NCI-H2107 treated with DMSO at 0.1 percent for 48 hours (cell line): ENCODE data around the gene SRBD1.
A peak's percentile ranks its signal among the peaks of the same experiment; 100 is the strongest.

ENCODE experiments used
- DNase-seq: peaks from one replicate; lab custom pipeline; 2025; ENCODE audit not compliant: unreplicated experiment; lab: John Stamatoyannopoulos, UW

SRBD1 gene

GRCh38 chr2:45596761-45597160 is 14.3 kb downstream of the SRBD1 start:
- no peak for DNase-seq

DNA sequence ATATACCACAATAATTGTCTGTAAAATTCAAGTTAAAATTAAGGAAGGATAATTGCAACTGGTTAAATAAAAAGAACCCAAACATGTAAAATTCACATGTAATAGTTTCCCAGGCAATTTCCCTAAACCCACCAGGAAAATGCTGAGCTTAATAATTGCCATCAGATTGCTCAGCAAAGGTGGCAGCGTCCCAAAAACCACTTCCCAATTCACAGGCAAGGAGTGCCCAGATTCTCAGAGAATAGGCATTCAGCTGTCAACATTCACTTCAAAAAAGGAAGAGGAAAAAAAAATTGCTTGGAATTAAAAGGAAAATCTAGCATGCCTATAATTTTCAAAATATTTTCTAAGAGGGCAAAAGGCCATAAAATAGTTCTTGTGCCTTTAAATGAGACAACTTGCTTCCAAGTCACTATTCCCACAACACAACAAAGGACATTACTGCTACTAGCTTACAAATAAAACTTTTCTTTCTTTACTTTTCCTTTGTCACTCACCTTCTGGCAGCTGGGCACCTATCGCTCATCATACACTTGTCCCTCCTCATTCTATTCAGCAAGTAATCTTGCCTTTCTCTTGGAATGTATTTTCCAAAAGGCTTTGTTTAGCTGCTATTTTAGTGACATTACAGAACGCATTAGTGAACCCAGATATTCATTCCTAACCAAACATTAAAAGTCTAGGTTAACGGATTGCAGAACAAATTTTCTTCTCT is 15.2 kb downstream of the SRBD1 start:
- DNase-seq, result no peak

- DNase-seq, result no peak
Observed at GRCh38 chr2:45591073-45591472, 20.0 kb downstream of the SRBD1 start.

GRCh38 chr2:45588158-45588829 is 22.8 kb downstream of the SRBD1 start:
- DNase-seq, result no peak

DNA sequence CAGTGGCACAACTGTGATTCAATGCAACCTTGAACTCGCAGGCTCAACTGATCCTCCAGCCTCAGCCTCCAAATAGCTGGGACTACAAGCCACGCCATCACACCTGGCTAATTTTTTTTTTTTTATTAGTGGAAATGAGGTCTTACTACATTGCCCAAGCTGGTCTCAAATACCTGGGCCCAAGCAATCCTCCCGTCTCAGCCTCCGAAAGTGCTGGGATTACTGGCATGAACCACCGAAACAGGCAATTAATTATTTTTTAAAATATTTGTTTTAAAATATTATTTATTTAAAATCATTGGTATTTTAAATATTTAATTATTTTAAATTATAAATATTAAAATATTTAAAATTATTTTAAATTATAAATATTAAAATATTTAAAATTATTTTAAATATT is 24.5 kb downstream of the SRBD1 start:
- no peak for DNase-seq

DNA sequence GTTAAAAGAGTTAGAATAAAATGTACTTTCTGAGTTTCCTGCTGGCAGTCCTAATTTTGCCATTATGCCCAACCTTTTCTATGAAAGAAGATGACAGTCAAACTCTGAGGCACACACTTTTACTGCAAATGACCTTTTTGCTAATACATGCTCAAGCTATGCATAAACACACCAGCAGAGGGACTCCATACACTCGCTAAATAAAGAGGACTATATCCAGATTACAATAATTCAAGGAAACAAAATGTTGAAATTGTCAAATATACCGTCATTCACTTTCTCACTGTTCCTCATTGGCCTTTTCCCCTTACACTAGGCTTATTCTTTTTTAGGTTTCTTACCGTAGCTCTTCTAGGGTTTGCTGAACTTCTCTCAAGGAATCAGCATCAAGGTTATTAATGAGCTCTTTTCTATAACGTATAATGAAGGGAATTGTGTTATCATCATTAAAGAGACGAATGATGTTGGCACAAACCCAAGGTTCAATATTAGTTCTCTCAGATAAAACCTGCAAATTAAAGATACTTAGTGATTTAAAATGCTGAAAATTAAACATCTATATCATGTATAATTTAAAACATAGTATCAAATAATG is 25.7 kb downstream of the SRBD1 start:
- peak; percentile 51 for DNase-seq

- no peak for DNase-seq
Observed at GRCh38 chr2:45583977-45584376, 27.1 kb downstream of the SRBD1 start.

DNA sequence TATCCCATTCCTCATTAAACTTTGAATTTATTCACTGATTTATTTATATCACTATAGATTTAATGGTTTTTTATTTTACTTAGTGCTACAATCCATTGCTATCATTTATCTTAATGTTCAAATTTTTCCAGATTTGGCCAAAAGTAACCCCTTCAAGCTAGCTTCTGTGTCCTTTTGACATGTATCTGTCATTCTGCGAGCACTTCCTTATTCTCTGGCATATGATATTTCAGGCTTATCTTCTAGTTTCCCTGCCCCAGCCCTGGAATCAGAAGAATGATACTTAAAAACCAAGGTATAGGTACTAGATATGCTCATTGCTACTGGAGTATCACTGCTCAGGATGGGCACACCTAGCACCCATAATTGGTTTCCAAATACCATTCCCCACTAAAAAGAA is 28.5 kb downstream of the SRBD1 start:
- DNase-seq, result no peak

DNA sequence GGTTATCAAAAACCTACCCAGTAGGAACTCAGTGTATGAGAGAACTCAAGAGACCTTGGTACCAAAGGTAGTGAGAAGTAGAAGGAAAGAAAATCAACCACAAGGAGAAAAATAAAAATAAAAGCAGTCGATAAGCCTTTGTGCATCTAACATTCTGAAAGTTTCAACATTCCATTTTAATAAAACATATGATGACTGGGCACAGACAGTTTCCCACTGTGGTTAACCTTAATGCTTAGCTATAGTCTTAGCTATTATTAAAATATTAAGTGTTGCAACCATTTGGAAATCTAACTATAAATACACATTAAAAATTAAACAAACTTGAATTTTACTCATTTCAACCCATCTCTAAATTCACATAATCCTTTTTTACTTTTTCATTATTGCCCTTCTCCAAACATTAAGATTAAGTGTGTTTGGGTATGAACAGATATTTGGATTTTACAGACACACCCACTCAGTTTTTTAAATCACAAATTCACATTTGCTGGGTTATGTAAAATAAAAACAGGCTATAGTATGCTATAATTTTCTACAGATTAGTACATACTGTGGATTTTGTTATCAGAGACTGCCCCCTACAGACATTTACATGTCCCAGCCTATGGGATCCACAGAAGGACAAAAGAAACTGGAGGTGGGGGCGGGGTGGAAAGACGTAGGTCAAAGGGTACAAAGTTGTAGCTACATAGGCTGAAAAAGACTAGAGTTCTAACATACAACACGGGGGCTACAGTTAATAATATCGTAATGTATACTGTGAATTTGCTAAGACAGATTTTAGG is 32.8 kb downstream of the SRBD1 start:
- no peak for DNase-seq

DNA sequence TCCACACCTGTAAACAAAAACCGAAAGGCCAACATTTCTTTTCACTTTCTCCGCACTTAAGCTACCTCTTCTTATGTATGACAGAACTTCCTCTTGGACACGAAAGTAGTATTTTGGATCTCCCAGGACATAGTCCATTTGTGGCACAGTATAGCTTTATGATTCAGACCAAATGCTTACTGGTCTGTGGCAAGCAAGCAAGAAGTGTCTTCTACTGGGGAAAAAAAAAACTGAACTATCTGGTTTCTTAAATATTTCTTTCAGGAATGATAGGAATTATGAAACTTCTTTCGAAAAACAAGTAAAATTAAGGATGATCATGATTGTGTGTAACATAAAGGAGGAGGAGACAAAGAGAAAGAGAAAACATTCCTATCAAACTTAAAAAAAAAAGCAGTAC is 33.6 kb downstream of the SRBD1 start:
- DNase-seq, result no peak

DNA sequence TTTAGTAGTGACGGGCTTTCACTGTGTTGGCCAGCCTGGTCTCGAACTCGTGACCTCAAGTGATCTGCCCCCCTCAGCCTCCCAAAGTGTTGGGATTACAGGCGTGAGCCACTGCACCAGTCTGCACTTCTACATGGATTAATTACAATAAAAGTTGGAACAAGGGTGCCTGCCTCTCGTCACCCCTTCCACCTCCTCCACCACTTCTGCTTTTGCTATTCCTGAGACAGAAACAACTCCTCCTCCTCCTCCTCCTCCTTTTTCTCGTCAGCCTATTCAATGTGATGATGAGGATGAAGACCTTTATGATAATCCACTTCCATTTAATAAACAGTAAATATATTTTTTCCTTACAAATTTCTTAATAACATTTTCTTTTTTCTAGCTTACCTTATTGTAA is 35.2 kb downstream of the SRBD1 start:
- DNase-seq, result no peak

DNA sequence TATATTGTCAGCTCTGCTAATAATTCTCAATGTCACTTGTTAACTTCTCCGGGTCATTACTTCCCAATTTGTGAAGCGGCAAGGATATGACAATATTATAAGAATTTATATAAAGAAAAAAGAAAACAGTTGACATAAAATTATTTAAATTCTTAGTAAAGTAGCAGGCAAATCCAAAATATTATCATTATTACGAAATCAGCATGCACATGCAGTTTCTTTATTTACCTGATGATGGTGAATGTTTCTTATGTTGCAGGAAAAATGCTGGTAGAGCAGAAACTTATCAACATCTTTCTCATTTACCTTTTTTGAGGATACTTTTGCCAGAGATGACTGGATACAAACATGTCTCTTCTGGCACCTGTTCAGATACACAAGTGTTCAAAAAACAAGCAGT is 38.1 kb downstream of the SRBD1 start:
- DNase-seq, result no peak

- no peak for DNase-seq
Observed at GRCh38 chr2:45571940-45572339, 39.1 kb downstream of the SRBD1 start.

DNA sequence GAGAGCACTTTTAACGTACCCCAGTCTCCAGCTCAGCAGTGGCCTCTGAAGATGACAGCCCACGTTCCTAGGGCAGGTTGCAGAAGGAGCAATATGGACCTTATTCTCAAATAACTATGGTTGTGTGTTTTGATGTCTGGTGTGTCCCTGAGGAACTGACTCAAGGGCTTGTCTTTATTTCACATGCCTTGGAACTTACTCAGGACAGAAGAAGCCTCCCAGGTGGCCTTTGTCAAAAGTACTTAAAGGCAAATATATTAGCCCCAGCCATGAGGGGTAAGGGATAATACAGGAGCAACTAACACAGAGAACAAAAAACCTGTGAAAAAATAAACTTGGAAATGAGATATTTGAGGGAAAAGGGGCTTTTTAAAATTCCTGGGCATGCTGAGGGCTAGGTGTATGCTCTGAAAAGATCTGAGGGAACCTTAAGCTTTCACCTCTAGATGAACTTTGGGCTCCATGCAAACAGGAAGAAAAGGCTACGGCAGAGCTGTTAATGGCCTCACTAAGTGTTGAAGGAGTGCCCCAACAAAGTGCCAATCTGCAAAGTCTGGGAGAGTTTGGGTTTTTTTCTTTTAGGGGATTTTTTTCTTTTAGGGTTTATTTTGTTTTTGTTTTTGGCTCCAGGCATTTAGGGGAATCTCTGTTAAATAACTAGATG is 40.3 kb downstream of the SRBD1 start:
- no peak for DNase-seq

DNA sequence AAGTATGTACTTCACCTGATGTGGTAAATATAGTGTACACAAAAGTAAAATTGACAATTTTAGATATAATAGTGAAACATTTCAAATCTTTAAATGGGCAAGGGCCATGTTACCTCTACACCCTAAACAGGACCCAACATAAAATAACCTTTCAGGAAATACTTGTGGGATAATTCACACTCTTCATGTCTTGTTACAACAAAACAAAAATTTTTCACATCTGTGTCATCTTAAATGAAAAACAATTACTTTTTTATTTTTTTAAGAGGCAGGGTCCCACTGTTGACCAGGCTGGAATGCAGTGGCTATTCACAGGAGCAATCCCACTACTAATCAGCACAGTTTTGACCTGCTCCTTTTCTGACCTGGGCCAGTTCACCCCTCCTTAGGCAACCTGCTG is 42.1 kb downstream of the SRBD1 start:
- no peak for DNase-seq

DNA sequence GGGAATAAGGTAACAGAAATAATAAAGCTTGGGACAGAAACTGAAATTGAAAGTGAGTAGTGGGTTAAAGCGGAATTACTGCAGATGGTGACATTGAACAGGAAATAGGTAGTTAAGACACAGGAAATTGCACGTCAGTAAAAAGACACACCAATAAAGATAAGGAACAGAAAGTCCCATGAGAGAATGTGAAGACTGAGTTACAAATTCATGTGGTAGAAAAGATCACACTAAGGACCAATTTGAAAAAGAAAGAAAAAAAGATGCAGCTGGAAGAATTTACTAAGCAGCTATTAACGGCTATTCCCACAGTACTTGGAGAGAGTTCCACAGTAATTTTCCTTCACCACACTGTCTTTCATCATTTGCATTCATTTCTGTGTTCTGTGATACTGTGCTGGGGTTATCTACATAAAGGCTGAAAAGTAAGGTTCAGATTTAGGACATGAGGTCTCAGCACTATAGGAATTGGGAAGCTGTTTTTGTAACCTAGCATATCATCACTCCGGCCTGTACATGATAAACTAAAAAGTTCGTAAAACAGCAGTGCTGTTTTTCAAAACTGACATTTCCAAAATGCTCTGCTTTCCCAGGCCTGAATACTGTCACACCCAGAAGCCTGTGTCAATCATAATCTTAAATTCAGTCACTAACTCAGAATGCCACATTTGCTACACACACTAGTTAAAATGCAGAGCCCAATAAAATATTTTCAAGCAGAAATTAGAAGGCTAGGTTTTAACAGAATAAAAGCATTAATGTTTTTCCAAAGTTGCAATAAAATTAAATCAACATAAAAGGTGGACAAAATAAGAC is 42.9 kb downstream of the SRBD1 start:
- DNase-seq, result no peak

DNA sequence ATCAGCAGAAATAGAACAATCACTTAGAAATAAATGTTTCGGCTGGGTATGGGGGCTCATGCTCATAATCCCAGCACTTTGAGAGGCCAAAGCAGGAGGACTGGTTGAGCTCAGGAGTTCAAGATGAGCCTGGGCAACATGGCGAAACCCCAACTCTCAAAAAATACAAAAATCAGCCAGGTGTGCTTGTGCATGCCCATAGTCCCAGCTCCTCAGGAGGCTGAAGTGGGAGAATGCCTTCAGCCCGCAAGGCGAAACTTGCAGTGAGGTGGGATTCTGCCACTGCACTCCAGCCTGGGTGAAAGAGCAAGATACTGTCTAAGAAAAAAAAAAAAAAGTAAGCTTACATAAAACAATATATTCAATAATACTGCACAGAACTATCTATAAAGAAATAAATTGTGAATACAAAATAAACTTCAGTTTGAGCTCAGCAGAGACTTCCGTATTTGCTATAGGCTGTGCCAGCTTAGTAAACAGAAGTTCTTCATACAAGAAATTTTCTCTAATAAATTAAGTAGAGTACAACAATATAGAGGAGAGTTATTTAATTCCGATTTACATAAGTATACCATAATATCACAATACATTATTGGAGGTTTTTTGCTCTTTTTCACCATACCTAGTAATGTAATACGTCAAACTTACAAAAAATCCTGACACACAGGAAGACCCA is 43.6 kb downstream of the SRBD1 start:
- DNase-seq, result no peak

DNA sequence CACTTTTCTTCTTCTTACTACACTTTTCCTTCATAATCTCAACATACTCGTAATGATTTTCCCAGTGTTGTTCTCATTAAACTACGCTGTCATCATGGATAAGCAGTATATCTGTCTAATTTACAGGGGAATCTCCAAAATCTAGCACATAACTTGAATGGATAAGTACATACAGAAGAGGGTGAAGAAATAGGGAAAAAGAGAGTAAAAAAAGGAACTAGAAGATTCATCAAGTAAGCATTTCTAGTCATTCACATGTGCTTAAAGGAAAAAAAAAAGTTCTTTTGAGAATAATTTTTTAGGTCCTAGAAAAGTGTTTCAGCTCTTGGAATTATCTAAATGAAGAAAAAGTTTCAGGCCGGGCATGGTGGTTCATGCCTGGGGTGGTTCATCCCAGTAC is 51.6 kb downstream of the SRBD1 start:
- DNase-seq, result no peak

- DNase-seq, result no peak
Observed at GRCh38 chr2:45554742-45555140, 56.3 kb downstream of the SRBD1 start.
